NCI-H2227 (cell line): Measurements from ENCODE around the gene SNORC.
A peak's percentile ranks its signal among the peaks of the same experiment; 100 is the strongest.

ENCODE experiments used
- DNase-seq: peaks from one replicate; lab custom pipeline; 2025; ENCODE audit not compliant: unreplicated experiment; lab: John Stamatoyannopoulos, UW

SNORC gene

DNA sequence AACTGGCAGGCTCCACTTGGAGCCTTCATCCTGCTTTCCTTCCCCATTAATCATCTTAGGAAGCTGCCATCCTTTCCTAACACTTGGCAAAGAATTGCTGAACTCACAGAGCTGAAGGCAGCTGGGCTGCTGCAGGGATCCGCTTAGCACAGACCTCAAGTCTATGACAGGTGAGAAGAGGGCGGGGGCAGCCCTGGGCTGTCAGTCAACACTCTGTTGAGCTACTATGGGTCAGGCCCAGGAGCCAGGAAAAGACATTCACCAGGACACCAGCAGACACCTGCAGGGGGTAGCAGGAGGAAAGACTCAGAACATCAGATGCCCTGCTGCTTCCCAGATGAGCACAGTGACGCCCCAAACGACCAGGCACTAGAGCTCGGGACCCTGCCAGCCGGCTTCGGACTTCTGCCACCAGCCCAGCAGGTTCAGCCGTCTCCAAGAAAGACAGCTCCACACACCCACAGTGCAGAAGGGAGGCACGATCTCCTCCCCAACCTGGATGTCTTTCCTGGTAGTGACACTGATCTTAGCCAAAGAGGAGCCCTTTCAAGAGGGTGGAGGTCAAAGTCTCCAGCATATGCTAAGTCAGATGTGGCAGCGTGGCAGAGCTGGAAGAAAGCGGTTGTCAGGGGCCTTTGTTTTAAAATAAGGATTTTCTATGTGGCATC, 55.2 kb downstream of the SNORC start:
- no peak for DNase-seq

DNA sequence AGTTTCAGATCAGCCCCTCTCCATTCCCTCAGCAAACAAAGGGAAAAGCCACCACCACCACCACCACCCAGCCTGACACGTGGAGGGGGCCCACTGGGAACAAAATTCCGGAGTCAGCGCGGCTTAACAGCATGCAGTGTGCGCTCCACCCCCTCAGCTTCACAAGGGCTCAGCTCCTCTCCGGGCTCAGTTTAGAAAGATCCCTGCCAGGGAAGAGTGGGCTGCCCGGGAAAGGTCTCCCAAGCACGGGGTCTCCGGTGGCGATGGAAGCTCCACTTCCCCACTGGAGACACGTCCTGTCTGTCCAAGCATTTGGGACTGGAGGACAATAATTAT, 55.7 kb downstream of the SNORC start:
- peak; percentile 8 for DNase-seq

DNA sequence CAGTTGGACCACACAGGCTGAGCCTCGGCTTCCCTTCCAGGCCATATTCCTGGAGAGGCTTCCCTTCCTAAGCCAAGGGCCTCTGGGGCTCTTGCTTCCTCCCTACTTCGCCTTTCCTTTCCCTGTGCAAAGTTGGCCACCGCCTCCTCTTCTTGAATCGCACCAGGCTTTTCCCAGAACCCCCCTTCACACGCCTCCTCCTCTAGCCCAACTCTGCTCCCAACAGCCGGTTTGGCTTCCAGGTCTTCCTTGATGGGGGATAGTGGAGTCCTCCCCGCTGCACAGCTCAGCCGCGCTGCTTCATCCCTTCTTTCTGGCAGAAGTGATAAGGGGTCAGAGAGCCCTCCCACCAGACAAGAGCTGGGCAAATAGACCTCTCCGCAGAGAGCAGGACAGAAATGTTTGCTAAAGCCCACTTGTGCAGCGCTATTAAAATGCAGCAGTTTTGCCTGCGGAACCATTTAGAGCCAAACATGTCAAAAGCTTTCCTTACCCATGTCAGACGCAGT, 56.4 kb downstream of the SNORC start:
- peak; percentile 48 for DNase-seq

DNA sequence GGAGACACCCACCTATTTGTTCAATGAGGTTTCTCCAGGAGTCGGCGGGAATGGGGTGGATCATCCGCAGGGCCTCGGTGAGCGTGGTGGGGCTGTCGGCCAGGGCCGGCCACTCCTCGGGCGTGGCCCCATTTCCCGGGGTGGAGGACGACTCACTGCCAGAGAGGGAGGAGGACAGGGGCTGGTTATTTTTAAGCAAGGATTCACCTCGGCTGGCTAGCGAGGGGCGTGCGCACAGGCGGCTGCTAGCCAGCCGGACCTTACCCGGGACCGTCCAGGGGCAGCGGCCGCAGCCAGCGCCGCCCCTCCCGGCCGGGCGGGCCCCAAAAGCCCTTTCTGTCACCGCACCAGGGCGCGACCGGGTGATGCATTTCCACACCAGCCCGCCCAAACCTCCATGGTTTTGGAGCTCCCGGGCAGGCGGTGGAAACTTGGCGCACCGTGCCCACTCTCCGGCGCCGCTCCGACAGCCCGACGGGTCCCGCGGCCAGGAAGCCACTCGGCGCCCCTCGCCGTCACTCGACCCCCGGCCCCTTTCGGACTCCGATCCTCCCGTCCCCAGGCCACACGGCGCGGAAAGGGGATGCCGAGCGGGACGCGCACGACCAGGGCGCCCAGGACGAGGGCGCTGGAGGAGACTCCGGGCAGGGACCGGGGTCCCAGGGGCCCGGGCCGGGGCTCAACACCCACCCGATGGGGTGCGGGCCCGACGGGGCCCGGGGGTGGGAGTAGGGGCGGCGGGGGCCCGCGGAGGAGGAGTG, 57.1 kb downstream of the SNORC start:
- DNase-seq = no peak

DNA sequence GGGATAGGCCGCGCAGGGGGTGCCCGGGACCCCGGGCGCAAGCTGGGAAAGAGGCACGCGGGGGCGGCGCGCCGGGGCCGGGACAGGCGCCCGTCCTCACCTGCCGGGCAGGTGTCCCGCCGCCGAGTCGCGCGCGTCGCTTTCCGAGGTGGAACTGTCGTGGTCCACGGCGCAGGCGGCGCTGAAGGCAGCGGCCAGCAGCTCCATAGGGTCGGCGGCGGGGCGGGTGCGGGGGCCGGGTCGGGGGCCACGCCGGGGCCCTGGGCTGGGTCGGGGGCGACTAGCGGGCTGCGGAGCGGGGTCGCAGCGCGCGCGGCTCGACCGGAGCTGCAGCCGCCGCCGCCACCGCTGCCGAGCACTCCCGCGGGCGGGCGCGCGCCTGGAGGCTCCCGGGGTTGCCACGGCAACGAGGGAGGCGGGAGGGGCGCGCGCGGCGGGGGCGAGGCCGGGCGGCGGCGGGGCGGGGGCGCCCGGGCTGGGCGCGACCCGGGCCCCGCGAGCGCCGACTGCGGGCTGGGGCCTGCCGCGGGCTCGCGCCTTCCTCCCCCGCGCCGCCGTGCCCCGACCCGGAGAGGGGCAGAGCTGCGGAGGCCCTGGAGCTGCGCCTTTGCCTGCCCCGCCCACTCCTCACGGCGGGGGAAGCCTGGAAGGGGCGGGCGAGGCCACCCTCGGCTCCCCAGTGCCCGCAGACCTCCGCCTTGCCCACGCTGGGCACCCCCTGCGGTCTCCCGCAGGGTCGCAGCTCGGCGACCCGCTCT, 57.9 kb downstream of the SNORC start:
- DNase-seq = peak; percentile 74
